ENCODE results near the gene VPS37D.

- TF ChIP-seq EZH2 (IDR thresholded peaks at IDR 0.05) = no peak
- TF ChIP-seq FOXP2 (optimal IDR thresholded peaks at IDR 0.05; ENCODE audit: control extremely low read depth, extremely low read length, insufficient read depth) = no peak
Measured at GRCh38 chr7:73669858-73670385, 2.3 kb downstream of the VPS37D start.
